Testis (tissue), 2 donors: Measurements from ENCODE around the gene CR1L.
"Not testable (repeated sequence)": the region's sequence is repeated elsewhere in the genome, so short reads cannot be mapped to it uniquely, and the experiment has no call there.

Source experiments
- POLR2A ChIP-seq: fragments of 450-650 bp; IDR thresholded peaks from one replicate; pipeline ENCODE4 v1.6.1; 2017; ENCODE audit warnings: antibody characterized with exemption, mild to moderate bottlenecking, moderate library complexity
- TF ChIP-seq, protein P1 (sequence below), 3 experiments: fragments of 450-650 bp in 2 of 3; fragments of 200-600 bp in 1 of 3; sonication (generic) in 1 of 3; IDR thresholded peaks; one replicate each; pipeline ENCODE4 v1.5.1; 2016 to 2019; ENCODE audit warnings: antibody characterized with exemption in 3 of 3, mild to moderate bottlenecking in 2 of 3, moderate library complexity in 1 of 3

DNA sequence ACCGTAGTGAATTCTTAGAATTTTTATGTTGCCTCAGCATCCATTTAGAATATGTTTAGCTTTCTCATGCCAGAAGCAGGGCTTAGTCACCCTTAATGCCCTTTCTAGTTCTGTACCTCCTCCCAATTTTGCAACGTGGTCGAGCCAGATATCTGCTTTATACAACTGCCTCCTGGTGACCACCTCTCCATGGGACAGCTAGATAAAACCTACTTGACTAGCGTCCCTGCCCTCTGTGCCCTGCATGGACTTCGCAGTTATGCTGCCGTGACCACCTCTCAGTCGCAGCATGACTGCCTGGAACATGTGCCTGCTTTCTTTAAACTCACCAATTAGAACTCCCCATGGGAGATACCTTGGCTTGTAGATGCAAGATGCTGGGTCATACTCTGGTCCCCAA, 47.4 kb downstream of the CR1L start:
- TF ChIP-seq, protein P1, sequence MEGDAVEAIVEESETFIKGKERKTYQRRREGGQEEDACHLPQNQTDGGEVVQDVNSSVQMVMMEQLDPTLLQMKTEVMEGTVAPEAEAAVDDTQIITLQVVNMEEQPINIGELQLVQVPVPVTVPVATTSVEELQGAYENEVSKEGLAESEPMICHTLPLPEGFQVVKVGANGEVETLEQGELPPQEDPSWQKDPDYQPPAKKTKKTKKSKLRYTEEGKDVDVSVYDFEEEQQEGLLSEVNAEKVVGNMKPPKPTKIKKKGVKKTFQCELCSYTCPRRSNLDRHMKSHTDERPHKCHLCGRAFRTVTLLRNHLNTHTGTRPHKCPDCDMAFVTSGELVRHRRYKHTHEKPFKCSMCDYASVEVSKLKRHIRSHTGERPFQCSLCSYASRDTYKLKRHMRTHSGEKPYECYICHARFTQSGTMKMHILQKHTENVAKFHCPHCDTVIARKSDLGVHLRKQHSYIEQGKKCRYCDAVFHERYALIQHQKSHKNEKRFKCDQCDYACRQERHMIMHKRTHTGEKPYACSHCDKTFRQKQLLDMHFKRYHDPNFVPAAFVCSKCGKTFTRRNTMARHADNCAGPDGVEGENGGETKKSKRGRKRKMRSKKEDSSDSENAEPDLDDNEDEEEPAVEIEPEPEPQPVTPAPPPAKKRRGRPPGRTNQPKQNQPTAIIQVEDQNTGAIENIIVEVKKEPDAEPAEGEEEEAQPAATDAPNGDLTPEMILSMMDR (IDR thresholded peaks at IDR 0.05) = not testable (repeated sequence)
- not testable (repeated sequence) for TF ChIP-seq POLR2A
